GM23248 (cell line): Measurements from ENCODE around the gene FAM221B.

Experiments
- EZH2 ChIP-seq: fragments of 200-600 bp; sonication (generic); IDR thresholded peaks from 2 replicates; pipeline ENCODE4 v1.6.1; 2018; ENCODE audit warnings: antibody characterized with exemption, mild to moderate bottlenecking; ENCODE audit not compliant: insufficient read depth, poor library complexity, severe bottlenecking
- EZH2phosphoT487 ChIP-seq: fragments of 200-600 bp; sonication (generic); IDR thresholded peaks from 2 replicates; pipeline ENCODE4 v1.6.1; 2018; ENCODE audit warnings: antibody characterized with exemption, moderate library complexity, mild to moderate bottlenecking, low read depth; ENCODE audit not compliant: insufficient read depth

DNA sequence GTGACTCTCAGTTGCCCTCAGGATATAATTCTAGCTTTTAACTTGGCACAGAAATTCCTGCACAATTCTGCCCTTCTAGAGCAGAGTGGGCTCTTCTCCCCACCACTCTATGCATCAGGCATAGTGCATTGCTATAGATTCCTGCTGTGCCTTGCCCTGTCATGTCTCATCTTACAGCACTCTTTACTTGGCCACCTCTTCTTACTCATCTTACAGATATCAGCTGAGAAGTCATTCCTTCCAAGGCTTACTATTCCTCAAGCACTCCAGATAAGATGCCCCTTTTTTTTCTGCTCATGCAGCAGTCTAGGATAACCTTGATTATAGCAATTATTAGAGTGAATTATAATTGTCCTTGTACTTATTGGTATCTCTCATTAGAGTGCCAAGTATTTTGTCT, 5.6 kb downstream of the FAM221B start:
- TF ChIP-seq EZH2phosphoT487, result no peak
- TF ChIP-seq EZH2, result no peak
